ENCODE measurements around the gene COL9A3. TPM values are rescaled to one million over a fixed set of nuclear protein-coding genes. Genes with fewer than 3 reads are reported as not detected.

Gene COL9A3
- polyA plus RNA-seq, 4 donors: 3.4 to 12.7 (median 5.9) TPM

DNA sequence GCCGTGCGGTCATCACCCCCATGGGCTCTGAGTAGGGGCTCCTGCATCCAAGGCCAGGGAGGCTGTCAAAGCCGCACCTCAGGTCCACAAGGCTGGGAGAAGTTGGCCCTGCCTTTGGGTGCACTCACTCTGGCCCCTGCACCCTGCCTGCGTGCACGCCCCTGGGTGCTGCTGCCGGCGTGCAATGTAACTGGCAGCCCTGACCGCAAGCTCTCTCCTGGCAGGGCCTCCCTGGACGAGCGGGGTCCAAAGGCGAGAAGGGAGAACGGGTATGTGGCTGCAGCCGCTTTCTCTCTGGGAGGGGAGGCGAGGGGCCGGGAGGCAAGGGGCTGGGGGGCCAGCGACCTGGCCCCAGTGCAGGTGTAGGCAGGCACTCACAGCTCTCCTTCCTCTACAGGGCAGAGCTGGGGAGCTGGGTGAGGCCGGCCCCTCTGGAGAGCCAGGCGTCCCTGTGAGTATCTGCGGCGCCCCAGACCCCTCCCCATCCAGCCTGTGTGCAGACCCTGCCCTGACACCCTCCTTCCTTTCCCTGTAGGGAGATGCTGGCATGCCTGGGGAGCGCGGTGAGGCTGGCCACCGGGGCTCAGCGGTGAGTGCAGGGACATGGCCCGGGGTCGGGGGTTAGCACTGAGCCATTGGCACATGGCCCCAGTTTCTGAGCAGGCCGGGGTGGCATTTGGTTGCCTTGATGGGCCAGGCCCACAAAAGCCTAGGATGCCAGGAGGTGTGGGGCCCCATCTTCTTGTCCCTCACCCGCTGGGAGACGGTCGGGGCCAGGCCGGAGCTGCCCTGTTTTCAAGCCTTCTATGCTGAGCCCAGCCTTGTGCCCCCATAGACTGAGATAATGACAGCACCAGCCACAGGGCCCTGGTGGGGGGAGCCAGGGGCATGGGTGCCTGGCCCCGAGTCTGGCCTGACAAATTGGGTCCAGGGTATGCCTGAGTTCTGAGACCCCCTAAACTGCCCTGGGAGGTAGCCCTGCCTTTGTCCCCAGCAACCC lies 12.7 kb downstream of the COL9A3 start:
- H3K36me3 ChIP-seq (ENCODE audit: control insufficient read depth in 3 of 3, insufficient read depth in 2 of 3, low read depth in 1 of 3, low read length in 3 of 3): no peaks in the 10 kb centered on the region
- DNase-seq (no peak), FAIRE-seq (no peak)
- H3K27me3 ChIP-seq (ENCODE audit: control insufficient read depth in 3 of 3, insufficient read depth in 3 of 3, low read length in 3 of 3): no peaks in the 10 kb centered on the region
- H3K4me1 ChIP-seq (ENCODE audit: control insufficient read depth in 3 of 3, insufficient read depth in 2 of 3, low read depth in 1 of 3, low read length in 2 of 3): peaks cover 2 to 4% (median 3%) of the 10 kb centered on the region in 3 donors
- no peak overlapping the region for H3K27ac ChIP-seq (ENCODE audit: low read depth in 1 of 3, low read length in 2 of 3)
- no peaks in the 10 kb centered on the region for H3K9me3 ChIP-seq (ENCODE audit: control insufficient read depth in 2 of 2, insufficient read depth in 1 of 2, low read depth in 1 of 2, low read length in 1 of 2)
- WGBS, 3 donors: 93 to 94% (median 93%) methylated on average over 28 to 32 of the region's 32 CpGs
- no peak overlapping the region for H3K4me3 ChIP-seq (ENCODE audit: low read depth in 1 of 3, low read length in 3 of 3)

DNA sequence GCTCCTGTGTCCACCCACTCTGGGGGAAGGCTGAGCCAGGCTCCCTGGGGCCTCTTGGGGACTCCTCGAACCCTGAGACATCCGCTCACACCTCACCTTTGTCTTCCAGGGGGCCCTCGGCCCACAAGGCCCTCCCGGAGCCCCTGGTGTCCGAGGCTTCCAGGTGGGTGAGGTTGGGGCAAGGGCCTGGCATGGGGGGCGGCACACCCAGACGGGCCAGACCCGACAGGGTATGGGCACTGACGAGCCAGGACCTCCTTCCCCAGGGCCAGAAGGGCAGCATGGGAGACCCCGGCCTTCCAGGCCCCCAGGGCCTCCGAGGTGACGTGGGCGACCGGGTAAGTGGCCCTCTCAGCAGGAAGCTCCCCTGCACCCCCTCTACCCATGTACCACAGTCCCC lies 13.4 kb downstream of the COL9A3 start:
- Histone ChIP-seq H3K4me1 (ENCODE audit: control insufficient read depth in 3 of 3, insufficient read depth in 2 of 3, low read depth in 1 of 3, low read length in 2 of 3) (peaks cover 0 to 4% (median 3%) of the 10 kb centered on the region in 3 donors), H3K36me3 (ENCODE audit: control insufficient read depth in 3 of 3, insufficient read depth in 2 of 3, low read depth in 1 of 3, low read length in 3 of 3) (no peaks in the 10 kb centered on the region), H3K27ac (ENCODE audit: low read depth in 1 of 3, low read length in 2 of 3) (no peak overlapping the region), H3K27me3 (ENCODE audit: control insufficient read depth in 3 of 3, insufficient read depth in 3 of 3, low read length in 3 of 3) (no peaks in the 10 kb centered on the region), H3K4me3 (ENCODE audit: low read depth in 1 of 3, low read length in 3 of 3) (no peak overlapping the region), H3K9me3 (ENCODE audit: control insufficient read depth in 2 of 2, insufficient read depth in 1 of 2, low read depth in 1 of 2, low read length in 1 of 2) (no peaks in the 10 kb centered on the region)
- DNase-seq: no peak
- 90 to 91% (median 91%) methylated on average over 13 to 14 of the region's 14 CpGs for WGBS, 3 donors
- no peak for FAIRE-seq

- FAIRE-seq (no peak), DNase-seq (no peak)
- no peaks in the 10 kb centered on the region for H3K9me3 ChIP-seq (ENCODE audit: control insufficient read depth in 2 of 2, insufficient read depth in 1 of 2, low read depth in 1 of 2, low read length in 1 of 2)
- H3K27ac ChIP-seq (ENCODE audit: low read depth in 1 of 3, low read length in 2 of 3): peak overlapping the region in 1 of 3 donors; percentile 8
- H3K27me3 ChIP-seq (ENCODE audit: control insufficient read depth in 3 of 3, insufficient read depth in 3 of 3, low read length in 3 of 3): peaks cover 0 to 1% (median 0%) of the 10 kb centered on the region in 3 donors
- H3K36me3 ChIP-seq (ENCODE audit: control insufficient read depth in 3 of 3, insufficient read depth in 2 of 3, low read depth in 1 of 3, low read length in 3 of 3): no peaks in the 10 kb centered on the region
- no peak overlapping the region for H3K4me3 ChIP-seq (ENCODE audit: low read depth in 1 of 3, low read length in 3 of 3)
- 38 to 75% (median 52%) methylated on average over 21 to 22 of the region's 22 CpGs for WGBS, 3 donors
- H3K4me1 ChIP-seq (ENCODE audit: control insufficient read depth in 3 of 3, insufficient read depth in 2 of 3, low read depth in 1 of 3, low read length in 2 of 3): peaks cover 0 to 4% (median 3%) of the 10 kb centered on the region in 3 donors
These were observed 14.0 kb downstream of the COL9A3 start for GRCh38 chr20:62830821-62831220.

- no peaks in the 10 kb centered on the region for H3K9me3 ChIP-seq (ENCODE audit: control insufficient read depth in 2 of 2, insufficient read depth in 1 of 2, low read depth in 1 of 2, low read length in 1 of 2)
- peaks cover 0 to 4% (median 3%) of the 10 kb centered on the region in 3 donors for H3K4me1 ChIP-seq (ENCODE audit: control insufficient read depth in 3 of 3, insufficient read depth in 2 of 3, low read depth in 1 of 3, low read length in 2 of 3)
- H3K27ac ChIP-seq (ENCODE audit: low read depth in 1 of 3, low read length in 2 of 3): peak overlapping the region in 2 of 3 donors; percentile 18 to 51
- no peaks in the 10 kb centered on the region for H3K36me3 ChIP-seq (ENCODE audit: control insufficient read depth in 3 of 3, insufficient read depth in 2 of 3, low read depth in 1 of 3, low read length in 3 of 3)
- no peak overlapping the region for H3K4me3 ChIP-seq (ENCODE audit: low read depth in 1 of 3, low read length in 3 of 3)
- DNase-seq (peak in 1 of 2 donors; percentile 78), FAIRE-seq (no peak)
- H3K27me3 ChIP-seq (ENCODE audit: control insufficient read depth in 3 of 3, insufficient read depth in 3 of 3, low read length in 3 of 3): peaks cover 0 to 2% (median 0%) of the 10 kb centered on the region in 3 donors
- 17 to 73% (median 39%) methylated on average over 10 of the region's 10 CpGs for WGBS, 3 donors
These were observed 14.5 kb downstream of the COL9A3 start for GRCh38 chr20:62831361-62831788.

DNA sequence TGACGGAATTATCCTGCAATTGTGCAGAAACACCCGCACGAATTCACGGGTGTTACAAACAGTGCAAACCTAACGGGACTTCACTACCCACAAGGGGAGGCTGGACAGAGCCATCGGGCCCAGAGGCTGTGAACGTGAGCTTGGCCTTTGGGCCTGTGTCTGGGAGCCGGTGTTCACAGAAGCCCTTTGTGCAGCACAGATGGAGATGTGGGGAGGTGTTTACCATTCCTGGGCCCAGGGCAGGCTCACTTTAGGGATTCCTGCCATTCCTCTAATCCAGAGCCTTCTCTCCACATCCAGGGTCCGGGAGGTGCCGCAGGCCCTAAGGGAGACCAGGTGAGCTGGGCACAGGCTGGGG lies 15.0 kb downstream of the COL9A3 start:
- no peak for FAIRE-seq
- DNase-seq: no peak
- no peak overlapping the region for H3K4me3 ChIP-seq (ENCODE audit: low read depth in 1 of 3, low read length in 3 of 3)

GRCh38 chr20:62832212-62832922 lies 15.5 kb downstream of the COL9A3 start:
- FAIRE-seq: no peak
- H3K27ac ChIP-seq (ENCODE audit: low read depth in 1 of 3, low read length in 2 of 3): peak overlapping the region in 2 of 3 donors; percentile 51 to 71

More for the DNA sequence above, 15.0 kb downstream of the COL9A3 start:
- 27 to 61% (median 41%) methylated on average over 10 of the region's 10 CpGs for WGBS, 3 donors
- Histone ChIP-seq H3K4me1 (ENCODE audit: control insufficient read depth in 3 of 3, insufficient read depth in 2 of 3, low read depth in 1 of 3, low read length in 2 of 3) (peaks cover 0 to 4% (median 3%) of the 10 kb centered on the region in 3 donors), H3K27ac (ENCODE audit: low read depth in 1 of 3, low read length in 2 of 3) (peak overlapping the region in 2 of 3 donors; percentile 18 to 51), H3K36me3 (ENCODE audit: control insufficient read depth in 3 of 3, insufficient read depth in 2 of 3, low read depth in 1 of 3, low read length in 3 of 3) (no peaks in the 10 kb centered on the region), H3K27me3 (ENCODE audit: control insufficient read depth in 3 of 3, insufficient read depth in 3 of 3, low read length in 3 of 3) (peaks cover 0 to 2% (median 0%) of the 10 kb centered on the region in 3 donors), H3K9me3 (ENCODE audit: control insufficient read depth in 2 of 2, insufficient read depth in 1 of 2, low read depth in 1 of 2, low read length in 1 of 2) (no peaks in the 10 kb centered on the region)

DNA sequence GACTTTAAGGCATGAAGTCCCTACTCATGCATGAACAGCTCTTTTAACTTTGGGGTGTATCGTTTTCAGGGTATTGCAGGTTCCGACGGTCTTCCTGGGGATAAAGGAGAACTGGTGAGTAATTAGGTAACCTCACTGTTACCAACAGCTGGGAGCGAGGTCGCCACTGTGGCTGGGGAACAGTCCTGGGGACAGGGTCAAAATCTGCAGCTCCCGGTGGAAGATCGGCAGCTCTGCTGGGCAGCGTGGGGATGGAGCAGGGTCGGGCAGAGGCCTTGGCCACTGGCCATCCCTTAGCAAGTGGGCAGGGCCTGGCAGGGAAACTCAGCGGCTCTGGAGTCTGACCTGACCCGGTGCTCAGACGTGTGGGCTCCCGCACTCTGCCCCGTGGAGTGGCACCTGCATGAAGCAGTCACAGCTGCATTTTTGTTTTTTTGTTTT lies 16.1 kb downstream of the COL9A3 start:
- FAIRE-seq: no peak

More at GRCh38 chr20:62832212-62832922, 15.5 kb downstream of the COL9A3 start:
- Histone ChIP-seq H3K4me1 (ENCODE audit: control insufficient read depth in 3 of 3, insufficient read depth in 2 of 3, low read depth in 1 of 3, low read length in 2 of 3) (peaks cover 0 to 4% (median 3%) of the 10 kb centered on the region in 3 donors), H3K36me3 (ENCODE audit: control insufficient read depth in 3 of 3, insufficient read depth in 2 of 3, low read depth in 1 of 3, low read length in 3 of 3) (no peaks in the 10 kb centered on the region), H3K9me3 (ENCODE audit: control insufficient read depth in 2 of 2, insufficient read depth in 1 of 2, low read depth in 1 of 2, low read length in 1 of 2) (no peaks in the 10 kb centered on the region), H3K27me3 (ENCODE audit: control insufficient read depth in 3 of 3, insufficient read depth in 3 of 3, low read length in 3 of 3) (peaks cover 0 to 2% (median 0%) of the 10 kb centered on the region in 3 donors), H3K4me3 (ENCODE audit: low read depth in 1 of 3, low read length in 3 of 3) (no peak overlapping the region)
- peak in 1 of 2 donors; percentile 46 for DNase-seq
- 17 to 35% (median 20%) methylated on average over 19 to 22 of the region's 22 CpGs for WGBS, 3 donors

More for the DNA sequence above, 16.1 kb downstream of the COL9A3 start:
- DNase-seq: peak in 1 of 2 donors; percentile 58
- no peaks in the 10 kb centered on the region for H3K9me3 ChIP-seq (ENCODE audit: control insufficient read depth in 2 of 2, insufficient read depth in 1 of 2, low read depth in 1 of 2, low read length in 1 of 2)
- no peak overlapping the region for H3K4me3 ChIP-seq (ENCODE audit: low read depth in 1 of 3, low read length in 3 of 3)
- peaks cover 0 to 2% (median 0%) of the 10 kb centered on the region in 3 donors for H3K27me3 ChIP-seq (ENCODE audit: control insufficient read depth in 3 of 3, insufficient read depth in 3 of 3, low read length in 3 of 3)
- H3K36me3 ChIP-seq (ENCODE audit: control insufficient read depth in 3 of 3, insufficient read depth in 2 of 3, low read depth in 1 of 3, low read length in 3 of 3): no peaks in the 10 kb centered on the region
- H3K4me1 ChIP-seq (ENCODE audit: control insufficient read depth in 3 of 3, insufficient read depth in 2 of 3, low read depth in 1 of 3, low read length in 2 of 3): peaks cover 3 to 4% (median 3%) of the 10 kb centered on the region in 3 donors
- H3K27ac ChIP-seq (ENCODE audit: low read depth in 1 of 3, low read length in 2 of 3): peak overlapping the region in 1 of 3 donors; percentile 71
- 9 to 46% (median 17%) methylated on average over 14 of the region's 14 CpGs for WGBS, 3 donors
